Calu3 (cell line): Measurements from ENCODE around the gene BRI3. TPM values are rescaled to one million over a fixed set of nuclear protein-coding genes. Genes with fewer than 3 reads are reported as not detected.

Source experiments
- BruUV-seq: library from RNA; stranded (reverse); fragments of 400-500 nt; replicated peaks from 2 replicates; lab custom pipeline; 2021; lab: Mats Ljungman, UMichigan
- CTCF ChIA-PET: fragments of 300-600 bp; sonication (Branson Sonifier 250); formaldehyde crosslinking; loops from one replicate; lab custom pipeline; 2022; ENCODE audit warnings: antibody characterized with exemption; lab: Charles Lee
- DNase-seq: peaks from one replicate; pipeline ENCODE4 v3.0.0; 2022
- H3K27ac Mint-ChIP-seq: one replicate; pipeline ENCODE4 v1.8.0; 2022; ENCODE audit warnings: mixed read lengths; ENCODE audit not compliant: unreplicated experiment
- H3K27me3 Mint-ChIP-seq: one replicate; pipeline ENCODE4 v1.8.0; 2022; ENCODE audit warnings: mixed read lengths; ENCODE audit not compliant: unreplicated experiment
- H3K36me3 Mint-ChIP-seq: one replicate; pipeline ENCODE4 v1.8.0; 2022; ENCODE audit warnings: mild to moderate bottlenecking, moderate library complexity, mixed read lengths; ENCODE audit not compliant: insufficient read depth, unreplicated experiment
- H3K4me1 Mint-ChIP-seq: one replicate; pipeline ENCODE4 v1.8.0; 2022; ENCODE audit warnings: mild to moderate bottlenecking, low read depth, mixed read lengths; ENCODE audit not compliant: unreplicated experiment
- H3K4me3 Mint-ChIP-seq: one replicate; pipeline ENCODE4 v1.8.0; 2022; ENCODE audit warnings: mild to moderate bottlenecking, low read depth, moderate library complexity, mixed read lengths; ENCODE audit not compliant: unreplicated experiment
- H3K9me3 Mint-ChIP-seq: one replicate; pipeline ENCODE4 v1.8.0; 2022; ENCODE audit warnings: low read depth, mixed read lengths; ENCODE audit not compliant: unreplicated experiment
- CTCF ChIP-seq: fragments of 200-600 bp; IDR thresholded peaks from one replicate; pipeline ENCODE4 v1.8.0; 2022; ENCODE audit warnings: antibody characterized with exemption; ENCODE audit not compliant: unreplicated experiment
- intact Hi-C: fragments of 100-400 bp; cut with micrococcal nuclease; formaldehyde crosslinking; loops from one replicate; pipeline ENCODE4 v1.10.0; 2022; ENCODE audit not compliant: unreplicated experiment
- total RNA-seq: library from RNA; stranded (reverse); gene quantifications from 2 replicates; pipeline ENCODE4 v1.2.3, GENCODE V29; 2022

The BRI3 gene
- total RNA-seq, 1 experiment from 2014 or later: 101 TPM

GRCh38 chr7:98234429-98235147, 46.9 kb upstream of the BRI3 start:
- CTCF ChIA-PET: no interaction called here

GRCh38 chr7:98235901-98236300, 45.6 kb upstream of the BRI3 start:
- intact Hi-C loops: no loop called here
- no peak overlapping the region for H3K27ac Mint-ChIP-seq
- DNase-seq: no peak
- CTCF ChIA-PET: no interaction called here
- no peak for TF ChIP-seq CTCF
- no peaks in the 10 kb centered on the region for H3K36me3 Mint-ChIP-seq
- no TSS peak for BruUV-seq
- no peaks in the 10 kb centered on the region for H3K9me3 Mint-ChIP-seq
- no peaks in the 10 kb centered on the region for H3K27me3 Mint-ChIP-seq
- no peak overlapping the region for H3K4me3 Mint-ChIP-seq
- H3K4me1 Mint-ChIP-seq: no peaks in the 10 kb centered on the region

More at GRCh38 chr7:98234429-98235147, 46.9 kb upstream of the BRI3 start:
- Mint-ChIP-seq H3K4me1 (no peaks in the 10 kb centered on the region), H3K27me3 (no peaks in the 10 kb centered on the region), H3K27ac (no peak overlapping the region), H3K9me3 (no peaks in the 10 kb centered on the region), H3K4me3 (no peak overlapping the region), H3K36me3 (peaks cover 6% of the 10 kb centered on the region)
- BruUV-seq: no TSS peak
- DNase-seq: no peak
- intact Hi-C loops: no loop called here
- no peak for TF ChIP-seq CTCF

- CTCF ChIA-PET: no interaction called here
- no peak for TF ChIP-seq CTCF
- H3K4me3 Mint-ChIP-seq: no peak overlapping the region
- no TSS peak for BruUV-seq
- H3K4me1 Mint-ChIP-seq: no peaks in the 10 kb centered on the region
- no peaks in the 10 kb centered on the region for H3K9me3 Mint-ChIP-seq
- no peaks in the 10 kb centered on the region for H3K36me3 Mint-ChIP-seq
- H3K27ac Mint-ChIP-seq: no peak overlapping the region
- DNase-seq: no peak
- intact Hi-C loops: no loop called here
- no peaks in the 10 kb centered on the region for H3K27me3 Mint-ChIP-seq
Observed at GRCh38 chr7:98236355-98237185, 44.9 kb upstream of the BRI3 start.

- intact Hi-C loops: no loop called here
- CTCF ChIA-PET: no interaction called here
- TF ChIP-seq CTCF: no peak
- H3K9me3 Mint-ChIP-seq: no peaks in the 10 kb centered on the region
- no peak for DNase-seq
- H3K27ac Mint-ChIP-seq: no peak overlapping the region
- no peaks in the 10 kb centered on the region for H3K27me3 Mint-ChIP-seq
- no peaks in the 10 kb centered on the region for H3K36me3 Mint-ChIP-seq
- H3K4me3 Mint-ChIP-seq: no peak overlapping the region
- no peaks in the 10 kb centered on the region for H3K4me1 Mint-ChIP-seq
- no TSS peak for BruUV-seq
Observed at GRCh38 chr7:98238076-98238475, 43.4 kb upstream of the BRI3 start.
